Hepatocyte (in vitro differentiated cells): ENCODE results near the gene CROCC. TPM values are rescaled to one million over a fixed set of nuclear protein-coding genes. Genes with fewer than 3 reads are reported as not detected.

Source experiments
- DNase-seq: peaks from one replicate; pipeline ENCODE4 v3.0.0-alpha.2; 2016; ENCODE audit warnings: low spot score
- H2AFZ ChIP-seq: fragments of 200-600 bp; sonication (generic); 2 replicates; pipeline ENCODE4 v1.6.0; 2016; ENCODE audit warnings: antibody characterized with exemption, mild to moderate bottlenecking
- H3K27ac ChIP-seq: fragments of 200-600 bp; sonication (generic); 2 replicates; pipeline ENCODE4 v1.5.1; 2016; ENCODE audit warnings: mild to moderate bottlenecking
- H3K27me3 ChIP-seq: fragments of 200-600 bp; sonication (generic); 2 replicates; pipeline ENCODE4 v1.6.1; 2016
- H3K36me3 ChIP-seq: fragments of 200-600 bp; sonication (generic); replicated peaks from 2 replicates; pipeline ENCODE4 v1.5.1; 2016; ENCODE audit warnings: low read depth; ENCODE audit not compliant: insufficient read depth
- H3K4me1 ChIP-seq: fragments of 200-600 bp; sonication (generic); 2 replicates; pipeline ENCODE4 v1.5.1; 2016; ENCODE audit warnings: mild to moderate bottlenecking, moderate library complexity; ENCODE audit not compliant: insufficient read depth
- H3K4me2 ChIP-seq: fragments of 200-600 bp; sonication (generic); 2 replicates; pipeline ENCODE4 v1.6.0; 2016
- H3K4me3 ChIP-seq: fragments of 200-600 bp; sonication (generic); 2 replicates; pipeline ENCODE4 v1.5.1; 2016; ENCODE audit warnings: mild to moderate bottlenecking
- H3K79me2 ChIP-seq: fragments of 200-600 bp; sonication (generic); 2 replicates; pipeline ENCODE4 v1.6.0; 2017; ENCODE audit warnings: mild to moderate bottlenecking
- H3K9me2 ChIP-seq: fragments of 200-600 bp; sonication (generic); replicated peaks from 2 replicates; pipeline ENCODE4 v1.6.0; 2017; ENCODE audit warnings: mild to moderate bottlenecking; ENCODE audit not compliant: insufficient read depth
- H3K9me3 ChIP-seq: fragments of 200-600 bp; sonication (generic); 2 replicates; pipeline ENCODE4 v1.5.1; 2016; ENCODE audit warnings: low read depth, mild to moderate bottlenecking
- H4K20me1 ChIP-seq: fragments of 200-600 bp; sonication (generic); 2 replicates; pipeline ENCODE4 v1.6.0; 2016; ENCODE audit warnings: mild to moderate bottlenecking; ENCODE audit not compliant: insufficient read depth, poor library complexity, severe bottlenecking
- EZH2 ChIP-seq: fragments of 200-600 bp; sonication (generic); IDR thresholded peaks from 2 replicates; pipeline ENCODE4 v1.6.1; 2016; ENCODE audit warnings: antibody characterized with exemption, mild to moderate bottlenecking, borderline replicate concordance
- EZH2phosphoT487 ChIP-seq: fragments of 200-600 bp; sonication (generic); IDR thresholded peaks from one replicate; pipeline ENCODE4 v1.6.1; 2018; ENCODE audit warnings: antibody characterized with exemption, mild to moderate bottlenecking, low read depth, moderate library complexity; ENCODE audit not compliant: unreplicated experiment, severe bottlenecking
- WGBS: methylation state at CpG from one replicate; pipeline ENCODE4 v1.1.6; 2016; ENCODE audit warnings: low lambda C conversion rate; ENCODE audit errors: missing lambda C conversion rate; 5-methylcytosine and 5-hydroxymethylcytosine counted together
- polyA plus RNA-seq: library from polyadenylated mRNA; unstranded; fragments of >200 nt; fragmentation: Nextera tagmentation; extraction: Ambion mirVana; gene quantifications from 2 replicates; pipeline ENCODE4 v1.2.1, GENCODE V29; 2016
- total RNA-seq: library from RNA; depleted of rRNA; stranded (reverse); fragments of >200 nt; gene quantifications from 2 replicates; pipeline ENCODE4 v1.2.3, GENCODE V29; 2014
- TF ChIP-seq, protein P1 (sequence below): fragments of 200-600 bp; sonication (generic); IDR thresholded peaks from 2 replicates; pipeline ENCODE4 v1.5.1; 2016; ENCODE audit warnings: antibody characterized with exemption, mild to moderate bottlenecking; ENCODE audit not compliant: poor library complexity

Gene CROCC
- total and polyA plus RNA-seq, 2 experiments from 2014 or later: 21.9 to 23.0 TPM

GRCh38 chr1:16998589-16998988 is 76.9 kb downstream of the CROCC start:
- no peaks in the 10 kb centered on the region for H3K9me2 ChIP-seq
- no peaks in the 10 kb centered on the region for H4K20me1 ChIP-seq
- H3K27me3 ChIP-seq: no peaks in the 10 kb centered on the region
- H3K4me2 ChIP-seq: no peak overlapping the region
- no peak overlapping the region for H2AFZ ChIP-seq
- no peaks in the 10 kb centered on the region for H3K36me3 ChIP-seq
- H3K4me3 ChIP-seq: no peak overlapping the region
- H3K79me2 ChIP-seq: no peaks in the 10 kb centered on the region
- WGBS: 93% methylated on average over 10 of the region's 10 CpGs
- H3K4me1 ChIP-seq: no peaks in the 10 kb centered on the region
- DNase-seq: no peak
- no peaks in the 10 kb centered on the region for H3K9me3 ChIP-seq
- H3K27ac ChIP-seq: no peak overlapping the region
- no peak for TF ChIP-seq EZH2phosphoT487
- no peak for TF ChIP-seq EZH2
- TF ChIP-seq, protein P1, sequence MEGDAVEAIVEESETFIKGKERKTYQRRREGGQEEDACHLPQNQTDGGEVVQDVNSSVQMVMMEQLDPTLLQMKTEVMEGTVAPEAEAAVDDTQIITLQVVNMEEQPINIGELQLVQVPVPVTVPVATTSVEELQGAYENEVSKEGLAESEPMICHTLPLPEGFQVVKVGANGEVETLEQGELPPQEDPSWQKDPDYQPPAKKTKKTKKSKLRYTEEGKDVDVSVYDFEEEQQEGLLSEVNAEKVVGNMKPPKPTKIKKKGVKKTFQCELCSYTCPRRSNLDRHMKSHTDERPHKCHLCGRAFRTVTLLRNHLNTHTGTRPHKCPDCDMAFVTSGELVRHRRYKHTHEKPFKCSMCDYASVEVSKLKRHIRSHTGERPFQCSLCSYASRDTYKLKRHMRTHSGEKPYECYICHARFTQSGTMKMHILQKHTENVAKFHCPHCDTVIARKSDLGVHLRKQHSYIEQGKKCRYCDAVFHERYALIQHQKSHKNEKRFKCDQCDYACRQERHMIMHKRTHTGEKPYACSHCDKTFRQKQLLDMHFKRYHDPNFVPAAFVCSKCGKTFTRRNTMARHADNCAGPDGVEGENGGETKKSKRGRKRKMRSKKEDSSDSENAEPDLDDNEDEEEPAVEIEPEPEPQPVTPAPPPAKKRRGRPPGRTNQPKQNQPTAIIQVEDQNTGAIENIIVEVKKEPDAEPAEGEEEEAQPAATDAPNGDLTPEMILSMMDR: no peak

- H3K4me3 ChIP-seq: no peak overlapping the region
- DNase-seq: no peak
- no peaks in the 10 kb centered on the region for H4K20me1 ChIP-seq
- no peaks in the 10 kb centered on the region for H3K27me3 ChIP-seq
- no peaks in the 10 kb centered on the region for H3K4me1 ChIP-seq
- H3K9me2 ChIP-seq: no peaks in the 10 kb centered on the region
- 85% methylated on average over 8 of the region's 8 CpGs for WGBS
- TF ChIP-seq, protein P1: no peak
- no peak for TF ChIP-seq EZH2phosphoT487
- TF ChIP-seq EZH2: no peak
- no peaks in the 10 kb centered on the region for H3K36me3 ChIP-seq
- H3K4me2 ChIP-seq: no peak overlapping the region
- no peak overlapping the region for H3K27ac ChIP-seq
- H3K79me2 ChIP-seq: no peaks in the 10 kb centered on the region
- no peaks in the 10 kb centered on the region for H3K9me3 ChIP-seq
- H2AFZ ChIP-seq: no peak overlapping the region
These were observed 78.1 kb downstream of the CROCC start for GRCh38 chr1:16999863-17000262.

DNA sequence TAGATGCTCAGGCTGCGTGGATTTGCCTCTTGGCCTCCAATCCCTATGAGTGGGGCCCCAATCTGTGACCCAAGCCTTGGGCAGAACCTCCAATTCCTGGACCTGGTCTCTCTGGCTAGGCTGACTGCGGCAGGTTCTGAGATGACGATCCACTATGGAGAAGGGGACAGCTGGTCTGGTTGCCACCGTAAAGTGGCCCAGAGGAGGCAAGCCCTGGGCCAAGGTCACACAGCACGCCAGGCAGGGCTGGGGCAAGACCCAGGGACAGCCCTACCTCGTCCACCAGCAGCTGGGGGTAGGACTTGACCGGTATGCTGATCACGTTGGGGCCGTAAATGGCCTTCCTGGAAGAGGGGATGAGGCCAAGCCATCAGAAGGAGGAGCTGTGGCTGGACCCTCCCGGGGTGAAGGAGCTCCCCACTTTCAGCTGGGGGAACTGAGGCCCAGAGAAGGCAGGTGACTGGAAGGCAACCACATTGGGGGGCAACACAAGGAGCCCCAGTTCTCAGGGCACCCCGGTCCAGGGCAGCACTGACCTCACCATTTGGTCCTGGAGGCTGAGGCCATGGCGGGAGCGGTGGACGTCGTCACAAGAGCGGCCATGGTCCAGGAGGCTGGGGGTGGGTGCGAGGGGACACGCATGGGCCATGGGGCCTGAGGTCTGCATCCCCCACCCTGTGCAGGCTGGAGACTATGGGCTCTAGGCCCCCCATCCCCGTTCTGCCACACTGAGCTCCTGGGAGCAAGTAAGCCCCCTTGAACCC is 80.2 kb downstream of the CROCC start:
- no peaks in the 10 kb centered on the region for H3K4me1 ChIP-seq
- no peaks in the 10 kb centered on the region for H3K79me2 ChIP-seq
- H3K36me3 ChIP-seq: no peaks in the 10 kb centered on the region
- H3K4me2 ChIP-seq: no peak overlapping the region
- no peaks in the 10 kb centered on the region for H4K20me1 ChIP-seq
- TF ChIP-seq EZH2phosphoT487: no peak
- TF ChIP-seq, protein P1: no peak
- no peaks in the 10 kb centered on the region for H3K27me3 ChIP-seq
- DNase-seq: no peak
- WGBS: 97% methylated on average over 19 of the region's 19 CpGs
- H2AFZ ChIP-seq: no peak overlapping the region
- H3K9me3 ChIP-seq: no peaks in the 10 kb centered on the region
- no peak overlapping the region for H3K27ac ChIP-seq
- H3K9me2 ChIP-seq: no peaks in the 10 kb centered on the region
- no peak overlapping the region for H3K4me3 ChIP-seq
